Neural progenitor cell (in vitro differentiated cells): ENCODE measurements around the gene FAM193A. TPM values are rescaled to one million over a fixed set of nuclear protein-coding genes. Genes with fewer than 3 reads are reported as not detected.
"Not testable (repeated sequence)": the region's sequence is repeated elsewhere in the genome, so short reads cannot be mapped to it uniquely, and the experiment has no call there.

Experiments
- DNase-seq: peaks from one replicate; pipeline ENCODE4 v3.0.0-alpha.2; 2016; ENCODE audit warnings: low spot score
- H2AFZ ChIP-seq: fragments of 200-600 bp; sonication (generic); replicated peaks from 2 replicates; pipeline ENCODE4 v1.6.1; 2016; ENCODE audit warnings: antibody characterized with exemption
- H3F3A ChIP-seq: fragments of 200-600 bp; sonication (generic); 2 replicates; pipeline ENCODE4 v1.6.1; 2016; ENCODE audit warnings: antibody characterized with exemption, low read depth
- H3K27ac ChIP-seq: fragments of 200-600 bp; sonication (generic); 2 replicates; pipeline ENCODE4 v1.5.1; 2016; ENCODE audit warnings: mild to moderate bottlenecking
- H3K27me3 ChIP-seq: fragments of 200-600 bp; sonication (generic); 2 replicates; pipeline ENCODE4 v1.6.1; 2016; ENCODE audit warnings: mild to moderate bottlenecking, moderate library complexity
- H3K36me3 ChIP-seq: fragments of 200-600 bp; sonication (generic); 2 replicates; pipeline ENCODE4 v1.5.1; 2016
- H3K4me1 ChIP-seq: fragments of 200-600 bp; sonication (generic); 2 replicates; pipeline ENCODE4 v1.6.1; 2016; ENCODE audit warnings: mixed run types
- H3K4me2 ChIP-seq: fragments of 200-600 bp; sonication (generic); 2 replicates; pipeline ENCODE4 v1.6.1; 2016
- H3K4me3 ChIP-seq: fragments of 200-600 bp; sonication (generic); 2 replicates; pipeline ENCODE4 v1.5.1; 2016
- H3K79me2 ChIP-seq: fragments of 200-600 bp; sonication (generic); 2 replicates; pipeline ENCODE4 v1.6.1; 2016; ENCODE audit warnings: low read depth
- H3K9ac ChIP-seq: fragments of 200-600 bp; sonication (generic); 2 replicates; pipeline ENCODE4 v1.6.1; 2016
- H3K9me3 ChIP-seq: fragments of 200-600 bp; sonication (generic); 2 replicates; pipeline ENCODE4 v1.5.1; 2016; ENCODE audit warnings: low read depth
- H4K20me1 ChIP-seq: fragments of 200-600 bp; sonication (generic); 2 replicates; pipeline ENCODE4 v1.6.1; 2016; ENCODE audit warnings: low read depth
- H3K27ac Mint-ChIP-seq: 3 replicates; pipeline ENCODE4 v1.8.0; 2021; ENCODE audit warnings: mixed read lengths
- H3K27me3 Mint-ChIP-seq: 2 replicates; pipeline ENCODE4 v1.8.0; 2022; ENCODE audit warnings: low read depth, mild to moderate bottlenecking, inconsistent platforms, moderate library complexity, mixed read lengths; ENCODE audit not compliant: insufficient read depth
- H3K36me3 Mint-ChIP-seq: 3 replicates; pipeline ENCODE4 v1.8.0; 2021; ENCODE audit warnings: mixed read lengths
- H3K4me1 Mint-ChIP-seq: 3 replicates; pipeline ENCODE4 v1.8.0; 2021; ENCODE audit warnings: mixed read lengths
- H3K4me3 Mint-ChIP-seq: 3 replicates; pipeline ENCODE4 v1.8.0; 2021; ENCODE audit warnings: mild to moderate bottlenecking, moderate library complexity, mixed read lengths
- H3K9me3 Mint-ChIP-seq: 3 replicates; pipeline ENCODE4 v1.8.0; 2020; ENCODE audit warnings: mixed read lengths
- EZH2 ChIP-seq: fragments of 200-600 bp; sonication (generic); IDR thresholded peaks from 2 replicates; pipeline ENCODE4 v1.6.1; 2017; ENCODE audit warnings: antibody characterized with exemption, mild to moderate bottlenecking, moderate library complexity
- EZH2phosphoT487 ChIP-seq: fragments of 200-600 bp; sonication (generic); IDR thresholded peaks from 2 replicates; pipeline ENCODE4 v1.6.1; 2017; ENCODE audit warnings: antibody characterized with exemption
- total RNA-seq: library from RNA; depleted of rRNA; stranded (reverse); fragments of >200 nt; gene quantifications from 2 replicates; pipeline ENCODE4 v1.2.3, GENCODE V29; 2015; ENCODE audit warnings: low replicate concordance
- TF ChIP-seq, protein P1 (sequence below): fragments of 200-600 bp; sonication (generic); IDR thresholded peaks from 2 replicates; pipeline ENCODE4 v1.5.1; 2017; ENCODE audit warnings: antibody characterized with exemption, mild to moderate bottlenecking

The FAM193A gene
- total RNA-seq, 1 donor from 2014 or later = 29.1 TPM

GRCh38 chr4:2591189-2591588 is 54.7 kb downstream of the FAM193A start:
- Histone ChIP-seq H3F3A (peaks cover 28% of the 10 kb centered on the region), H3K4me2 (peak overlapping the region; percentile 50), H3K9me3 (no peaks in the 10 kb centered on the region), H3K27me3 (no peaks in the 10 kb centered on the region), H3K4me3 (no peak overlapping the region), H2AFZ (no peak overlapping the region), H3K79me2 (peaks cover 100% of the 10 kb centered on the region), H4K20me1 (peaks cover 99% of the 10 kb centered on the region), H3K27ac (no peak overlapping the region), H3K9ac (no peak overlapping the region), H3K4me1 (peaks cover 34% of the 10 kb centered on the region), H3K36me3 (no peaks in the 10 kb centered on the region)
- peak; percentile 74 for DNase-seq
- H3K27me3 Mint-ChIP-seq = no peaks in the 10 kb centered on the region
- peaks cover 45% of the 10 kb centered on the region for H3K4me1 Mint-ChIP-seq
- H3K4me3 Mint-ChIP-seq = no peak overlapping the region
- TF ChIP-seq EZH2phosphoT487 = no peak
- H3K36me3 Mint-ChIP-seq = peaks cover 2% of the 10 kb centered on the region
- peak overlapping the region; percentile 3 for H3K27ac Mint-ChIP-seq
- no peaks in the 10 kb centered on the region for H3K9me3 Mint-ChIP-seq

GRCh38 chr4:2592014-2592413 is 55.6 kb downstream of the FAM193A start:
- not testable (repeated sequence) for H3K36me3 Mint-ChIP-seq, DNase-seq, H3K27ac Mint-ChIP-seq, H2AFZ ChIP-seq, H3K9me3 ChIP-seq, H3K27me3 ChIP-seq, H3K27me3 Mint-ChIP-seq, H3K4me3 Mint-ChIP-seq, H3K9ac ChIP-seq, H3K36me3 ChIP-seq, H3K4me3 ChIP-seq, H3K4me2 ChIP-seq, H3K9me3 Mint-ChIP-seq
- peaks cover 99% of the 10 kb centered on the region for H4K20me1 ChIP-seq
- peaks cover 53% of the 10 kb centered on the region for H3K4me1 Mint-ChIP-seq
- H3K4me1 ChIP-seq = peaks cover 40% of the 10 kb centered on the region
- peaks cover 100% of the 10 kb centered on the region for H3K79me2 ChIP-seq
- peak overlapping the region; percentile 39 for H3K27ac ChIP-seq
- peaks cover 33% of the 10 kb centered on the region for H3F3A ChIP-seq

- Histone ChIP-seq H2AFZ (no peak overlapping the region), H3K4me2 (no peak overlapping the region), H3K4me3 (no peak overlapping the region), H3K9me3 (no peaks in the 10 kb centered on the region), H3F3A (peaks cover 34% of the 10 kb centered on the region), H3K36me3 (no peaks in the 10 kb centered on the region), H4K20me1 (peaks cover 99% of the 10 kb centered on the region), H3K4me1 (peaks cover 45% of the 10 kb centered on the region), H3K9ac (no peak overlapping the region), H3K79me2 (peaks cover 100% of the 10 kb centered on the region), H3K27ac (peak overlapping the region; percentile 39), H3K27me3 (no peaks in the 10 kb centered on the region)
- H3K27me3 Mint-ChIP-seq = no peaks in the 10 kb centered on the region
- peaks cover 2% of the 10 kb centered on the region for H3K36me3 Mint-ChIP-seq
- no peaks in the 10 kb centered on the region for H3K9me3 Mint-ChIP-seq
- no peak overlapping the region for H3K4me3 Mint-ChIP-seq
- TF ChIP-seq EZH2phosphoT487 = no peak
- TF ChIP-seq EZH2 = no peak
- TF ChIP-seq, protein P1, sequence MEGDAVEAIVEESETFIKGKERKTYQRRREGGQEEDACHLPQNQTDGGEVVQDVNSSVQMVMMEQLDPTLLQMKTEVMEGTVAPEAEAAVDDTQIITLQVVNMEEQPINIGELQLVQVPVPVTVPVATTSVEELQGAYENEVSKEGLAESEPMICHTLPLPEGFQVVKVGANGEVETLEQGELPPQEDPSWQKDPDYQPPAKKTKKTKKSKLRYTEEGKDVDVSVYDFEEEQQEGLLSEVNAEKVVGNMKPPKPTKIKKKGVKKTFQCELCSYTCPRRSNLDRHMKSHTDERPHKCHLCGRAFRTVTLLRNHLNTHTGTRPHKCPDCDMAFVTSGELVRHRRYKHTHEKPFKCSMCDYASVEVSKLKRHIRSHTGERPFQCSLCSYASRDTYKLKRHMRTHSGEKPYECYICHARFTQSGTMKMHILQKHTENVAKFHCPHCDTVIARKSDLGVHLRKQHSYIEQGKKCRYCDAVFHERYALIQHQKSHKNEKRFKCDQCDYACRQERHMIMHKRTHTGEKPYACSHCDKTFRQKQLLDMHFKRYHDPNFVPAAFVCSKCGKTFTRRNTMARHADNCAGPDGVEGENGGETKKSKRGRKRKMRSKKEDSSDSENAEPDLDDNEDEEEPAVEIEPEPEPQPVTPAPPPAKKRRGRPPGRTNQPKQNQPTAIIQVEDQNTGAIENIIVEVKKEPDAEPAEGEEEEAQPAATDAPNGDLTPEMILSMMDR = no peak
- peak; percentile 33 for DNase-seq
- no peak overlapping the region for H3K27ac Mint-ChIP-seq
- H3K4me1 Mint-ChIP-seq = peaks cover 59% of the 10 kb centered on the region
These were observed 56.1 kb downstream of the FAM193A start for GRCh38 chr4:2592572-2592971.

DNA sequence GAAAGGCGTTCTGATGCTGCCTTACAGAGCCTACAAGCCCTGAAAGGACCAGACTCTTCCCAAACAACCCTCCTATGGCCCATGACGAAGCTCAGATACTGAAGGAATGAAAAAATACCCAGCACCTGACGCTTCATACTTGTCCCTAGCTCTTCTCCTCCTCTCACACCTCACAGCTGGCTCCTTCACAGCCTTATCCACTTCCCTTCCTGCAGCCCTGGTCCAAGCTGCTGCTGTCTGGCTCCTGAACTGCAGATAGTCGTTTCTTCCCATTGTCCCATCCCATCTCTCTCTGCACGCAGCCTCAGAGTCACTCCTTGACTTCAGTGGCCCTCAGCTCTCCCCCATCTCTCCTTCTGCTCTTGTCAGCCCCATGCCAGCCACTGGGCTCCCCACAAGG is 56.6 kb downstream of the FAM193A start:
- Histone ChIP-seq H3K9ac (no peak overlapping the region), H3K4me1 (peaks cover 45% of the 10 kb centered on the region), H3K79me2 (peaks cover 100% of the 10 kb centered on the region), H2AFZ (no peak overlapping the region), H3K27ac (peak overlapping the region; percentile 40), H3K4me2 (no peak overlapping the region), H3K4me3 (no peak overlapping the region), H3K9me3 (no peaks in the 10 kb centered on the region), H4K20me1 (peaks cover 99% of the 10 kb centered on the region), H3K27me3 (no peaks in the 10 kb centered on the region), H3K36me3 (no peaks in the 10 kb centered on the region), H3F3A (peaks cover 34% of the 10 kb centered on the region)
- DNase-seq = no peak
- Mint-ChIP-seq H3K36me3 (peaks cover 2% of the 10 kb centered on the region), H3K27me3 (no peaks in the 10 kb centered on the region), H3K9me3 (no peaks in the 10 kb centered on the region), H3K27ac (no peak overlapping the region), H3K4me3 (no peak overlapping the region), H3K4me1 (peaks cover 61% of the 10 kb centered on the region)
- no peak for TF ChIP-seq EZH2
- TF ChIP-seq, protein P1 = no peak
- no peak for TF ChIP-seq EZH2phosphoT487
